Ammon's horn (tissue), 1 donor: ENCODE data around the gene TMEM171.

Source experiments
- DNase-seq: peaks from one replicate; pipeline ENCODE4 v3.0.0-alpha.2; 2016; ENCODE audit warnings: low spot score

TMEM171 gene

GRCh38 chr5:73120222-73121118 lies at the start of gene TMEM171:
TSS of gene TMEM171 (plus strand) at chr5:73120575. CDS start at chr5:73123374, 2,799 bp downstream.
- DNase-seq: no peak

- DNase-seq: no peak
These were observed 39.3 kb upstream of the TMEM171 start for GRCh38 chr5:73081093-73081492.

- DNase-seq: no peak
These were observed 32.3 kb upstream of the TMEM171 start for GRCh38 chr5:73088026-73088425.

GRCh38 chr5:73093943-73094342 lies 26.4 kb upstream of the TMEM171 start:
- no peak for DNase-seq

GRCh38 chr5:73094415-73094814 lies 26.0 kb upstream of the TMEM171 start:
- no peak for DNase-seq

- DNase-seq: no peak
These were observed 24.7 kb upstream of the TMEM171 start for GRCh38 chr5:73095564-73096238.

GRCh38 chr5:73096239-73096575 lies 24.2 kb upstream of the TMEM171 start:
- no peak for DNase-seq

GRCh38 chr5:73097740-73098139 lies 22.6 kb upstream of the TMEM171 start:
- no peak for DNase-seq

- no peak for DNase-seq
These were observed 20.3 kb upstream of the TMEM171 start for GRCh38 chr5:73100109-73100508.

GRCh38 chr5:73103870-73104299 lies 16.5 kb upstream of the TMEM171 start:
- no peak for DNase-seq

GRCh38 chr5:73104326-73104725 lies 16.0 kb upstream of the TMEM171 start:
- DNase-seq: no peak

- DNase-seq: no peak
These were observed 14.0 kb upstream of the TMEM171 start for GRCh38 chr5:73106335-73106734.

- DNase-seq: no peak
These were observed 10.2 kb upstream of the TMEM171 start for GRCh38 chr5:73110190-73110589.

- no peak for DNase-seq
These were observed 8.8 kb upstream of the TMEM171 start for GRCh38 chr5:73111536-73111935.

- no peak for DNase-seq
These were observed 8.0 kb upstream of the TMEM171 start for GRCh38 chr5:73112359-73112758.

- no peak for DNase-seq
These were observed 6.2 kb upstream of the TMEM171 start for GRCh38 chr5:73114044-73114688.

- no peak for DNase-seq
These were observed 4.8 kb upstream of the TMEM171 start for GRCh38 chr5:73115399-73116051.

- no peak for DNase-seq
These were observed 3.9 kb upstream of the TMEM171 start for GRCh38 chr5:73116506-73116905.

- DNase-seq: no peak
These were observed 3.2 kb upstream of the TMEM171 start for GRCh38 chr5:73117088-73117740.

GRCh38 chr5:73118391-73118973 lies 1.9 kb upstream of the TMEM171 start:
- peak; percentile 72 for DNase-seq

GRCh38 chr5:73119451-73120157 lies 771 bp upstream of the TMEM171 start:
- DNase-seq: no peak
